Limb (tissue), 2 donors: ENCODE results near the gene SIK2.

Source experiments
- DNase-seq, 2 donors: peaks; one replicate each; pipeline ENCODE4 v3.0.0-alpha.2; 2016; ENCODE audit errors: extremely low spot score in 2 of 2

The SIK2 gene

GRCh38 chr11:111729831-111730311 is 127.6 kb downstream of the SIK2 start:
- peak in 1 of 2 donors; percentile 38 for DNase-seq

- DNase-seq: peak in 1 of 2 donors; percentile 49
Observed at GRCh38 chr11:111730871-111731591, 128.8 kb downstream of the SIK2 start.

DNA sequence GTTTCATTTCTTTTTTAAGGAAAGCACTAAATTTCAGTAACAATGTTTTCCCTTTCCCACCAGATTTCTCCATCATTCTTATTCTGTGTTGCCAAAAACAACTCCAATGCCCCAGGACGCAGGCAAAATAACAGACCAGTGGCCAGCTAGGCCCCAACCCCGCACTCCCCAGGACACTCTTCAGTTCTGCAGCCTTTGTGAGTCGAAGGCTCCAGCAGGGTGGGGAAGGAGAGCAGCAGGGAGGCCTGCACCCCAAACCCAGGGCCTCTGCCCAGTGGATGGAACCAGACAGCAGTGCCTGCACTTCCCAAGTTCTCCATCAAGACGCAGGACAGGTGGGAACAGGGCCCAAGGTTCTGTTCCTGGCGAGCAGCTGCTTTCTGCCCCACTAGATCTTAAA is 129.6 kb downstream of the SIK2 start:
- DNase-seq: no peak

GRCh38 chr11:111733016-111733415 is 130.8 kb downstream of the SIK2 start:
- DNase-seq: peak in 1 of 2 donors; percentile 40

GRCh38 chr11:111733611-111734088 is 131.4 kb downstream of the SIK2 start:
- peak in 1 of 2 donors; percentile 36 for DNase-seq

GRCh38 chr11:111734101-111734953 is 132.1 kb downstream of the SIK2 start:
- no peak for DNase-seq

GRCh38 chr11:111734954-111735261 is 132.7 kb downstream of the SIK2 start:
- no peak for DNase-seq

- peak; percentile 78 to 94 for DNase-seq
Observed at GRCh38 chr11:111735262-111736116, 133.2 kb downstream of the SIK2 start.

DNA sequence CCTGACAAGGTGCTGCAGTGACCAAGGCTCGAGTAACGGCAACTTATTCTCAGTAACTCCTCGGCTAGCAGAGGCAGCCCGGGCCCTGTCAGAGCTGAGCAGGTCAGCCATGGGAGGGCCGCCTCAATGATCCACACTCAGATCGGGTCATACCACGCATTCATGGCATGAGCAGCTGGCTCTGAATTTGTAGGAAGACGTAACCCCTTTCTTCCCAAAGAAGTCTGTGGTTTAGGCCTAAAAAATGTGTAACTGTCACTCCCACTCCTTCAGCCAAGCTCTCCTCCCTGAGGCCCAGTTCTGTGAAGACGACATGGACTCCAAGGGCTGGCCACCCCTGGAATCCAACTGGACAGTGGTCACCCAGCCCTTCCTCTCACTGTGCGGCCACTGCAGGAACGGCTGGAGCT is 133.9 kb downstream of the SIK2 start:
- DNase-seq: no peak

DNA sequence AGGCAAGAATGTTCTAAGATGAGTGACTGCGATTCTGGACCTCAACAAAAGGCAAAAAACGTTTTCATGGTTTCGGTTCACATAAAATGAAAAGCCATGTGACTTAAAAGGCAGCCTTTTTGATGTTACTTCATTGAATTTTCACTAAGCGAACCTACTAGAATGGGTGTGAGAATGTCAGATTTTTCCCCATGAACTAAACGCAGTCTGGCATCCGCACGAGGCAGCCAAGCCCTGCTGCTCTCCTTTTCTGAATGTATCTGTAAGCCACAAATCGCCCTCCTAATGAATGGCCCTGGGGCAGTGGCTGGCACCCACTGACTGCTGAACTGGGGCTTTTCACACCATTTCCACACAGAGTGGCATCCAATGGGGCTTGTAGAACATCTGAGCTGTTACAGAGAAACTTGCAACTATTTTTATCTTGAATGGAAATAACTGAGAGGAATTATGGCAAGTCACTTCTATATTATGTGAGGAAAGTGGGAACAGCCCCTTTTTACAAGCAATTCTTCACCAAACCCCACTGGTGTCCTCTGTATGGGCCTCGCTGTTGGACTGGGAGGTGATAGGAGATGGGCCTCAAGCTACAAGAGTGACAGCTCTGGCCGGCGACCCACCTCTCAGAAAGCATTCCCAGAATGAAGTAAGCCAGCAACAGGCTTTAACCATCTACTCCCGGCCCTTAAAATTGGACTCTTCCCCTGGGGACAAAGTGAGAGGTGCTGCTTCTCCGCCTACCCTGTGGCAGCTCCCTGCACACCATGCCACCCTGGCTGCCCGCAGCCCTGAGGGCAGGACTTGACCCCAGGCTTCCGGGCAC is 134.6 kb downstream of the SIK2 start:
- DNase-seq: no peak

- peak in 1 of 2 donors; percentile 57 for DNase-seq
Observed at GRCh38 chr11:111737444-111738210, 135.4 kb downstream of the SIK2 start.

DNA sequence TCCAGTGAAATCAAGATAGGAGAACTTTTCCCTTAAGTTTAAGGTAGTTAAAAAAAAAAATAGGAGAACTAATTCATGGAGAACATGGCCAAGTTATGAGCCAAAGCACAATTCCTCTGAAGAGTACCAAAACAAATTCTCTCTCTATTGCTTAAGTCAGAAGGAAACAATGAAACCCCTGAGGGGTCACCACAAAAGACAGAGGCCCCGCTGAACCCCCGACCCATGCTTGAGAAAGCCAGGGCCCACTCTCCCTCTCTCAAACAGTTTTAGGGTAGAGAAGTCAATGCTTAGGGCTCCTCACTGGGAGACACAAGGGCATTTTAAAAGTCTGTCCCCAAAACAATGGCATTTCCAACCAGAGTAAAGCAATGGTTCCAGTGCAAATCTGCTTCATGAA is 137.1 kb downstream of the SIK2 start:
- DNase-seq: no peak

DNA sequence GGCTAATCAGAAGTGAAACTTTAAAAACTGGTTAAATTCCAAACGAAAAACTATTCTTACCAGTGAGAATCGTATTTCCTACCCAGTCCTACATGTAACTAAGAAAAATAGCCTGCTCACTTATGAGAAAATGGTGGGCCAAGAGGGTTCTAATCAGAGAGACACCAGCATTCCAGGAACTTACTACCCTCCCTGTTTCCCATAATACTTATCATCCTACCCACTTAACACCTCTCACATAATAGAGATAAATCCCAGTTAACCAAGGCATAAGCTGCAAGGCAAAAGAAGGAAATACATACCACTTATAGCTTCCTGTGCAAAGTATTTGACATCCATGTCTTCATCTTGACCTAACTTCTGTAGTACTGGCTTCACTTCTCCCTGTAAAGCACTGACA is 139.5 kb downstream of the SIK2 start:
- no peak for DNase-seq

- DNase-seq: no peak
Observed at GRCh38 chr11:111743700-111744099, 141.5 kb downstream of the SIK2 start.

GRCh38 chr11:111745719-111746504 is 143.7 kb downstream of the SIK2 start:
- no peak for DNase-seq

- DNase-seq: no peak
Observed at GRCh38 chr11:111748035-111748804, 146.0 kb downstream of the SIK2 start.

GRCh38 chr11:111749646-111750045 is 147.4 kb downstream of the SIK2 start:
- no peak for DNase-seq

GRCh38 chr11:111756097-111756496 is 153.8 kb downstream of the SIK2 start:
- no peak for DNase-seq
